Fibroblast of peridontal ligament (primary cell): ENCODE data around the gene LSP1.
"Not testable (repeated sequence)": the region's sequence is repeated elsewhere in the genome, so short reads cannot be mapped to it uniquely, and the experiment has no call there.

Experiments
- DNase-seq: peaks from one replicate; pipeline ENCODE4 v3.0.0-alpha.2; 2010; ENCODE audit errors: extremely low read depth

Gene LSP1

GRCh38 chr11:1864831-1865665 lies 12.2 kb downstream of the LSP1 start:
- no peak for DNase-seq

GRCh38 chr11:1866226-1866625 lies 13.3 kb downstream of the LSP1 start:
- no peak for DNase-seq

- no peak for DNase-seq
These were observed 13.9 kb downstream of the LSP1 start for GRCh38 chr11:1866776-1867175.

GRCh38 chr11:1867381-1867780 lies 14.5 kb downstream of the LSP1 start:
- no peak for DNase-seq

GRCh38 chr11:1868056-1868635 lies 15.3 kb downstream of the LSP1 start:
- DNase-seq = no peak

- no peak for DNase-seq
These were observed 15.9 kb downstream of the LSP1 start for GRCh38 chr11:1868636-1869291.

- no peak for DNase-seq
These were observed 16.8 kb downstream of the LSP1 start for GRCh38 chr11:1869427-1870325.

GRCh38 chr11:1870326-1870696 lies 17.4 kb downstream of the LSP1 start:
- DNase-seq = no peak

GRCh38 chr11:1870721-1871466 lies 18.0 kb downstream of the LSP1 start:
- DNase-seq = no peak

GRCh38 chr11:1871531-1871930 lies 18.6 kb downstream of the LSP1 start:
- no peak for DNase-seq

- DNase-seq = no peak
These were observed 19.5 kb downstream of the LSP1 start for GRCh38 chr11:1872267-1872985.

- peak; percentile 59 for DNase-seq
These were observed 20.3 kb downstream of the LSP1 start for GRCh38 chr11:1873048-1873812.

GRCh38 chr11:1873813-1874150 lies 20.9 kb downstream of the LSP1 start:
- DNase-seq = not testable (repeated sequence)

- DNase-seq = not testable (repeated sequence)
These were observed 21.7 kb downstream of the LSP1 start for GRCh38 chr11:1874441-1875092.

GRCh38 chr11:1875093-1875850 lies 22.4 kb downstream of the LSP1 start:
- DNase-seq = no peak

GRCh38 chr11:1875851-1876301 lies 23.0 kb downstream of the LSP1 start:
- not testable (repeated sequence) for DNase-seq

- DNase-seq = peak; percentile 18
These were observed 23.6 kb downstream of the LSP1 start for GRCh38 chr11:1876361-1877063.
